Neural cell (in vitro differentiated cells): Measurements from ENCODE around the gene XPO4.

Experiments used
- EZH2 ChIP-seq: fragments of 200-600, 300-800 bp; shearing (Covaris generic), sonication (generic); IDR thresholded peaks from 2 replicates; pipeline ENCODE4 v1.6.1; 2014; ENCODE audit warnings: antibody characterized with exemption, low read length, borderline replicate concordance, mild to moderate bottlenecking; ENCODE audit not compliant: insufficient read depth, poor library complexity, severe bottlenecking
- TAF1 ChIP-seq: IDR thresholded peaks from 2 replicates; pipeline ENCODE4 v1.6.1; 2012; ENCODE audit warnings: low read depth

- TF ChIP-seq EZH2 (no peak), TAF1 (no peak)
These were observed 68.5 kb downstream of the XPO4 start for GRCh38 chr13:20833900-20834679.
